Chondrocyte (in vitro differentiated cells): ENCODE measurements around the gene ALG1. TPM values are rescaled to one million over a fixed set of nuclear protein-coding genes. Genes with fewer than 3 reads are reported as not detected.

ENCODE experiments used
- DNase-seq: peaks from one replicate; pipeline ENCODE4 v3.0.0; 2021; ENCODE audit warnings: mixed read lengths, low spot score
- H3K27ac Mint-ChIP-seq: one replicate; pipeline ENCODE4 v1.8.0; 2021; ENCODE audit warnings: mild to moderate bottlenecking, moderate library complexity, mixed read lengths; ENCODE audit not compliant: unreplicated experiment
- H3K27me3 Mint-ChIP-seq: 2 replicates; pipeline ENCODE4 v1.8.0; 2021; ENCODE audit warnings: low read depth, mixed read lengths
- H3K36me3 Mint-ChIP-seq: 2 replicates; pipeline ENCODE4 v1.8.0; 2021; ENCODE audit warnings: low read depth, mixed read lengths
- H3K4me1 Mint-ChIP-seq: 2 replicates; pipeline ENCODE4 v1.8.0; 2021; ENCODE audit warnings: low read depth, mild to moderate bottlenecking, mixed read lengths
- H3K4me3 Mint-ChIP-seq: one replicate; pipeline ENCODE4 v1.8.0; 2021; ENCODE audit warnings: mild to moderate bottlenecking, moderate library complexity, mixed read lengths; ENCODE audit not compliant: unreplicated experiment
- H3K9me3 Mint-ChIP-seq: 2 replicates; pipeline ENCODE4 v1.8.0; 2021; ENCODE audit warnings: low read depth, mixed read lengths
- total RNA-seq: library from RNA; stranded (reverse); gene quantifications from 3 replicates; pipeline ENCODE4 v1.2.1, GENCODE V29; 2021
- TF ChIP-seq, protein P1 (sequence below): fragments of 200-600 bp; sonication (generic); IDR thresholded peaks from 2 replicates; pipeline ENCODE4 v1.5.0; 2021; ENCODE audit warnings: antibody characterized with exemption, mild to moderate bottlenecking, moderate library complexity

The ALG1 gene
- total RNA-seq, 1 donor from 2014 or later: 32.2 TPM

- TF ChIP-seq, protein P1, sequence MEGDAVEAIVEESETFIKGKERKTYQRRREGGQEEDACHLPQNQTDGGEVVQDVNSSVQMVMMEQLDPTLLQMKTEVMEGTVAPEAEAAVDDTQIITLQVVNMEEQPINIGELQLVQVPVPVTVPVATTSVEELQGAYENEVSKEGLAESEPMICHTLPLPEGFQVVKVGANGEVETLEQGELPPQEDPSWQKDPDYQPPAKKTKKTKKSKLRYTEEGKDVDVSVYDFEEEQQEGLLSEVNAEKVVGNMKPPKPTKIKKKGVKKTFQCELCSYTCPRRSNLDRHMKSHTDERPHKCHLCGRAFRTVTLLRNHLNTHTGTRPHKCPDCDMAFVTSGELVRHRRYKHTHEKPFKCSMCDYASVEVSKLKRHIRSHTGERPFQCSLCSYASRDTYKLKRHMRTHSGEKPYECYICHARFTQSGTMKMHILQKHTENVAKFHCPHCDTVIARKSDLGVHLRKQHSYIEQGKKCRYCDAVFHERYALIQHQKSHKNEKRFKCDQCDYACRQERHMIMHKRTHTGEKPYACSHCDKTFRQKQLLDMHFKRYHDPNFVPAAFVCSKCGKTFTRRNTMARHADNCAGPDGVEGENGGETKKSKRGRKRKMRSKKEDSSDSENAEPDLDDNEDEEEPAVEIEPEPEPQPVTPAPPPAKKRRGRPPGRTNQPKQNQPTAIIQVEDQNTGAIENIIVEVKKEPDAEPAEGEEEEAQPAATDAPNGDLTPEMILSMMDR: no peak
- Mint-ChIP-seq H3K27ac (no peak overlapping the region), H3K4me3 (no peak overlapping the region), H3K4me1 (peaks cover 2% of the 10 kb centered on the region), H3K36me3 (no peaks in the 10 kb centered on the region), H3K27me3 (peaks cover 23% of the 10 kb centered on the region), H3K9me3 (no peaks in the 10 kb centered on the region)
- peak; percentile 24 for DNase-seq
Observed at GRCh38 chr16:5059386-5060072, 12.1 kb upstream of the ALG1 start.

DNA sequence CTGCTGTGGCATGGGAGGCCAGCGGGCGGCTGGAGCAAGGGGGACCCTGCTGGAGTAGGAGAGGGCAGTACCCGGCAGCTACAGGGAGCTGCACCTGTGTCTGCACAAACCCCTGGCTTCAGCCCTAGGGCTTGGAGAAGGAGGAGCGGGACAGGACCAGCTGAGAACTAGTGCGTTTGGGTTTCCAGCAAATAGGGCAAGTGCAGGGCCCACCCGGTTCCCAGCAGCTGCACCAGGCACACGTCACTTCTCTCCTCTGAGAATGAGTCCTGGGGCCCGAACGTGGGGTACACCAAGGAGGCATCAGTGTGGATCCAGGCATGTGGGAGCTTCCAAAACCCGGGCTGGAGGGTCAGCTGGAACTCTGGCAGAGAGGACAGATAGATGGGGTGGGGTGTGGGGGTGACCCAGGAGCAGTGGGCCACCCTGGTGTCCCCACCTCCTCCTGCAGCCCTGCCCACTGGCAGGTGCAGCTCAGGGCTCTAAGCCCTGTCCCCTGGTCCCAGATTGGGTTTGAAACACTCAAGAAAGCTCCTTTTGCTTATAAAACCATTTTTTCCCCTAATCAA is 11.5 kb upstream of the ALG1 start:
- H3K4me3 Mint-ChIP-seq: no peak overlapping the region
- DNase-seq: peak; percentile 68
- H3K27me3 Mint-ChIP-seq: peaks cover 25% of the 10 kb centered on the region
- no peaks in the 10 kb centered on the region for H3K36me3 Mint-ChIP-seq
- no peak overlapping the region for H3K27ac Mint-ChIP-seq
- no peaks in the 10 kb centered on the region for H3K9me3 Mint-ChIP-seq
- H3K4me1 Mint-ChIP-seq: peaks cover 2% of the 10 kb centered on the region
- TF ChIP-seq, protein P1: no peak

DNA sequence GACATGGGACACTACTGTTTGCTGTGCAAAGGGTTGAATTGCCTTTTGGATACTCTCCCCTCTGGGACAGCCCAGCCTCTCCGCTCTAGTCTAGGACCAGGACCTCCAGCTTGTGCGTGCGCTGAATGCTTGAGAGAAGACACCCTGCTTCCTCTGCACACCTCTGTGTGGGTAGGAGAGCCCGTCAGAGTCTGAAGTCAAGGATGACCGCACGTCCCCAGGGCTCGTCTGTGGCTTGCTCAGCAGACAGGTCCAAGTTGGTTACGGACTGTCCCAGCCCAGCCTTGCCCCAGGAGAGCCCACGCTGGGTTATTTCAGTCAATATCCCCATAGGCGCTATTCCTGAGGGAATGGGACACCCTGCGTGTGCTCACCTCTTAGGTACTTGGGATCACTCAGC is 9.6 kb upstream of the ALG1 start:
- peaks cover 2% of the 10 kb centered on the region for H3K4me1 Mint-ChIP-seq
- H3K27ac Mint-ChIP-seq: no peak overlapping the region
- no peaks in the 10 kb centered on the region for H3K9me3 Mint-ChIP-seq
- no peaks in the 10 kb centered on the region for H3K36me3 Mint-ChIP-seq
- H3K27me3 Mint-ChIP-seq: peaks cover 29% of the 10 kb centered on the region
- TF ChIP-seq, protein P1: no peak
- peak; percentile 64 for DNase-seq
- H3K4me3 Mint-ChIP-seq: no peak overlapping the region

DNA sequence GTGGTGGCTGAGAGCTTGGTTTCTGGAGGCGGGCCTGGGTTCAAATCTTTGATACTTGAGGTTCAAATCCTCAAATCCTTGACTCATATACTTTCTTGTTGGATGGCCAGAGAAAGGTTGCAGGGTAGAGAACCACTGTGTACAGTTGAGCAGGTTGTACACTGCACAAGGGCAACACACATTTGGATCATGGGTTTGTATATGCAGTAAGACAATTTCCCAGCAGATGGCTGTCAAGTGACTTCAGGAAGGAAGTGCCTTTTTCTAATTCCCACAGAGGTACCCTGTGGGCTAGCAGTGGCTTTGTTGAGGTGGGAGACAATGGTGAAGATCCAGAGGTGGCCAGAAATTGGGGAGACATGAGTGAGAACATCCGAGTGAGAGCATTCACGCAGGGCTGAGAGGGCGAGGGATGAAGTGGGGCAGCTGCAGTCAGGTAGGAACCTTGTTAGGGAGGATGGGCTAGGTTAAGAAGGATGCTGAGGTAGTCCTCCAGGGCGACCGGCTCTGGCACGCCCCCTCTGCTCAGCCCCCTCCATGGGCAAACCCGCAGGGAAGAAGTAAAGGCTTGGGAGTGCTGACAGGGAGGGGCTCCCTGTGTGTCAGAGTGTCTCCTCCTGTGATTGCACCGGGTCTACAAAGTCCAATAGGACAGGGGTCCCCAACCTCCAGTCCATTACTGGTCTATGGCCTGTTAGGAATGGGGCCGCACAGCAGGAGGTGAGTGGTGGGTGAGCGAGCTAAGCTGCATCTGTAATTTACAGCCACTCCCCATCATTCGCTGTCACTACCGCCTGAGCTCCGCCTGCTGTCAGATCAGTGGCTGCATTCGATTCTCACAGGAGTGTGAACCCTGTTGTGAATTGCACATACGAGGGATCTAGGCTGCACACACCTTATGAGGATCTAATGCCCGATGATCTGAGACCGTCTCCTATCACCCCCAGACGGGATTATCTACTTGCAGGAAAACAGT is 8.6 kb upstream of the ALG1 start:
- TF ChIP-seq, protein P1: no peak
- Mint-ChIP-seq H3K36me3 (no peaks in the 10 kb centered on the region), H3K27ac (no peak overlapping the region), H3K4me1 (peaks cover 2% of the 10 kb centered on the region), H3K27me3 (peaks cover 37% of the 10 kb centered on the region), H3K9me3 (no peaks in the 10 kb centered on the region), H3K4me3 (no peak overlapping the region)
- peak; percentile 63 for DNase-seq

GRCh38 chr16:5064915-5065314 is 6.7 kb upstream of the ALG1 start:
- H3K27ac Mint-ChIP-seq: no peak overlapping the region
- TF ChIP-seq, protein P1: no peak
- peaks cover 36% of the 10 kb centered on the region for H3K27me3 Mint-ChIP-seq
- H3K36me3 Mint-ChIP-seq: no peaks in the 10 kb centered on the region
- H3K4me1 Mint-ChIP-seq: no peaks in the 10 kb centered on the region
- no peak overlapping the region for H3K4me3 Mint-ChIP-seq
- DNase-seq: peak; percentile 73
- H3K9me3 Mint-ChIP-seq: no peaks in the 10 kb centered on the region
